Measurements from ENCODE around the gene GNL3L. TPM values are rescaled to one million over a fixed set of nuclear protein-coding genes. Genes with fewer than 3 reads are reported as not detected.
"Not testable (repeated sequence)": the region's sequence is repeated elsewhere in the genome, so short reads cannot be mapped to it uniquely, and the experiment has no call there.

GNL3L gene
- total RNA-seq, 1 donor from 2014 or later, result 19.9 TPM

- ATAC-seq (no peak), DNase-seq (no peak)
- intact Hi-C loops (cut with micrococcal nuclease), result no loop called here
Measured at GRCh38 chrX:54551801-54552200, 21.8 kb downstream of the GNL3L start.

DNA sequence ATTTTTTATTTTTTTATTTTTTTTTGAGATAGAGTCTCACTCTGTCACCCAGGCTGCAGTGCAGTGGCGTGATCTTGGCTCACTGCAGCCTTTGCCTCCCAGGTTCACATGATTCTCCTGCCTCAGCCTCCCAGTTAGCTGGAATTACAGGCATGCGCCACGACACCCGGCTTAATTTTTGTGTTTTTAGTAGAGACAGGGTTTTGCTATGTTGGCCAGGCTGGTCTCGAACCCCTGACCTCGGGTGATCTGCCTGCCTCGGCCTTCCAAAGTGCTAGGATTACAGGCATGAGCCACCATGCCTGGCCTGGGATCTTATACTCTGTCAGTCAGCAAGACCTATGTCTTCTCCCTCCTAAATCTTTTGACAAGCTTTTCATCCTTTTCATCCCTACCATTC, 25.0 kb downstream of the GNL3L start:
- DNase-seq; intact Hi-C loops (cut with micrococcal nuclease); ATAC-seq: not testable (repeated sequence)

GRCh38 chrX:54560411-54560810, 30.4 kb downstream of the GNL3L start:
- DNase-seq (no peak), ATAC-seq (no peak)
- intact Hi-C loops (cut with micrococcal nuclease), result no loop called here

GRCh38 chrX:54561622-54562021, 31.6 kb downstream of the GNL3L start:
- no peak for ATAC-seq
- DNase-seq, result no peak
- intact Hi-C loops (cut with micrococcal nuclease), result no loop called here

DNA sequence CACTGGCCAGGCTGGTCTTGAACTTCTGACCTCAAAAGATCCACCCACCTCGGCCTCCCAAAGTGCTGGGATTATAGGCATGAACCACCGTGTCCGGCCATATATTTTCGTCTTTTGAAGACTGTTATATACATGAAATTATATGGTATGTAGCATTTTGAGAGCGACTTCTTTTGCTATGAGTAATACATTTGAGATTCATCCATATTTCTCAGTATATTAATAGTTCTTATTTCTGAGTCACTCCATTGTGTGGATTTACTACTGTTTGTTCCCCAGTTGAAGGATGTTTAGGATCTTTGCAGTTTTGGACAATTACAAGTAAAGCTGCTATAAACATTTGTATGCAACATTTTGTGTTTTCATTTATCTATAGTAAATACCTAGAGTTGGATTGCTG, 34.9 kb downstream of the GNL3L start:
- no peak for ATAC-seq
- DNase-seq, result no peak
- intact Hi-C loops (cut with micrococcal nuclease), result no loop called here

DNA sequence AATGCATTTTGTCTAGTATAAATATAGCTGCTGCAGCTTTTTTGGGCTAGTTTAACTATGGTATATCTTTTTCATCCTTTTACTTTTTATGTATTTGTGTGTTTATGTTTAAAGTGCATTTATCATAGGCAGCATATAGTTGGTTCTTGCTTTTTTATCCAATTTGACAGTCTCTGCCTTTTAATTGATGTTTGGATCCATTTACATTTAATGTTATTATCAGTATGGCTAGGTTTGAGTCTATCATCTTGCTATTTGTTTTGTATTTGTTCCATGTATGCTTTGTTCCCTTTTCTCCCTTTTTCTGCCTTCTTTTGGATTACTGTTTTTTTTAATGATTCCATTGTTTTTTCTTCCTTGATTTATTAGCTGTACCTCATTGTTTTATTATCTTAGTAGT, 40.3 kb downstream of the GNL3L start:
- intact Hi-C loops (cut with micrococcal nuclease), result no loop called here
- ATAC-seq (no peak), DNase-seq (no peak)

DNA sequence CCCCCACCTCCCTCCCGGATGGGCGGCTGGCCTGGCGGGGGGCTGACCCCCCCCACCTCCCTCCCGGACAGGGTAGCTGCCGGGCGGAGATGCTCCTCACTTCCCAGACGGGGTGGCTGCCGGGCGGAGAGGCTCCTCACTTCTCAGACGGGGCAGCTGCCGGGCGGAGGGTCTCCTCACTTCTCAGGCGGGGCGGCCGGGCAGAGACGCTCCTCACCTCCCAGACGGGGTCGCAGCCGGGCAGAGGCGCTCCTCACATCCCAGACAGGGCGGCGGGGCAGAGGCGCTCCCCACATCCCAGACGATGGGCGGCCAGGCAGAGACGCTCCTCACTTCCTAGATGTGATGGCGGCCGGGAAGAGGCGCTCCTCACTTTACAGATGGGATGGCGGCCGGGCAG, 42.6 kb downstream of the GNL3L start:
- DNase-seq; intact Hi-C loops (cut with micrococcal nuclease); ATAC-seq: not testable (repeated sequence)

GRCh38 chrX:54597728-54598127, 67.7 kb downstream of the GNL3L start:
- no peak for DNase-seq
- intact Hi-C loops (cut with micrococcal nuclease), result no loop called here
- ATAC-seq, result no peak

DNA sequence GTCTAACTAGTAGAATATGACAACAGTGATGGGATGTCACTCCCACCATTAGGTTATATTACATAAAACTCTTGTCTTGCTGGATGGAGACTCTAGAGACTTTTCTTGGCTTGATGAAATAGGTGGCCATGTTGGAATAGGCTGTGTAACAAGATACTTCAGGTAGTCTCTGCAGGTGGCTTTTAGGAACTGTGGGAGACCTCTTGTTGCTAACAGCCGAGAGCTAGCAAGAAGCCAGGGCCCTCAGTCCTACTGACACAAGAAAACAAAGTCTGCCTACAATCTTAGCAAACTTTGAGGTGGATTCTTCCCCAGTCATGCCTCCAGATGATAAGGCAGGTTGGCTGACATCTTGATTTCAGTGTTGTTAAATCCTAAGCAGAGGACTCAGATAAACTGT, 72.5 kb downstream of the GNL3L start:
- DNase-seq, result no peak
- intact Hi-C loops (cut with micrococcal nuclease), result no loop called here

More for the DNA sequence above, 72.5 kb downstream of the GNL3L start:
- ATAC-seq, result no peak

Other genes with a start within 250 kb of the GNL3L start
- 0.92 TPM for gene WNK3, start 172.2 kb upstream of the GNL3L start, total RNA-seq
- gene TSR2, start 89.8 kb upstream of the GNL3L start, total RNA-seq, result 39.7 TPM
- 6.3 TPM for gene FGD1, start 34.0 kb upstream of the GNL3L start, total RNA-seq